Karpas-422 (cell line): Measurements from ENCODE around the gene IFNAR2. TPM values are rescaled to one million over a fixed set of nuclear protein-coding genes. Genes with fewer than 3 reads are reported as not detected.
"Not testable (repeated sequence)": the region's sequence is repeated elsewhere in the genome, so short reads cannot be mapped to it uniquely, and the experiment has no call there.

ENCODE experiments used
- DNase-seq: peaks from one replicate; pipeline ENCODE4 v3.0.0-alpha.2; 2015
- H2AFZ ChIP-seq: fragments of 200-600 bp; sonication (generic); 2 replicates; pipeline ENCODE4 v1.6.1; 2014; ENCODE audit warnings: antibody characterized with exemption, low read length, mixed read lengths
- H3K27ac ChIP-seq: fragments of 200-600 bp; sonication (generic); 2 replicates; pipeline ENCODE4 v1.5.1; 2014; ENCODE audit warnings: mild to moderate bottlenecking, low read length, moderate library complexity
- H3K27me3 ChIP-seq: fragments of 200-600 bp; sonication (generic); 2 replicates; pipeline ENCODE4 v1.6.1; 2014; ENCODE audit warnings: low read length, mixed read lengths
- H3K36me3 ChIP-seq: fragments of 200-600 bp; sonication (generic); 2 replicates; pipeline ENCODE4 v1.6.1; 2014; ENCODE audit warnings: low read length, mixed read lengths; ENCODE audit not compliant: insufficient read depth
- H3K4me1 ChIP-seq: fragments of 200-600 bp; sonication (generic); 2 replicates; pipeline ENCODE4 v1.6.1; 2014; ENCODE audit warnings: mild to moderate bottlenecking, low read length, mixed read lengths
- H3K4me2 ChIP-seq: fragments of 200-600 bp; sonication (generic); 2 replicates; pipeline ENCODE4 v1.6.1; 2014; ENCODE audit warnings: low read length, low read depth, mild to moderate bottlenecking; ENCODE audit not compliant: poor library complexity, severe bottlenecking
- H3K4me3 ChIP-seq: fragments of 200-600 bp; sonication (generic); 2 replicates; pipeline ENCODE4 v1.5.1; 2014; ENCODE audit warnings: mild to moderate bottlenecking, antibody characterized with exemption, low read length, mixed read lengths
- H3K79me2 ChIP-seq: fragments of 200-600 bp; sonication (generic); 2 replicates; pipeline ENCODE4 v1.6.1; 2014; ENCODE audit warnings: mild to moderate bottlenecking, low read length, mixed read lengths
- H3K9ac ChIP-seq: fragments of 200-600 bp; sonication (generic); 2 replicates; pipeline ENCODE4 v1.6.0; 2014; ENCODE audit warnings: low read length
- H3K9me2 ChIP-seq: fragments of 200-600 bp; sonication (generic), shearing (Covaris generic); replicated peaks from 2 replicates; pipeline ENCODE4 v1.6.0; 2014; ENCODE audit warnings: mild to moderate bottlenecking, low read length, moderate library complexity; ENCODE audit not compliant: insufficient read depth
- H3K9me3 ChIP-seq: fragments of 300-700, 200-600 bp; sonication (generic); 2 replicates; pipeline ENCODE4 v1.6.1; 2014; ENCODE audit warnings: low read length, mixed read lengths
- H4K20me1 ChIP-seq: fragments of 200-600 bp; sonication (generic); 2 replicates; pipeline ENCODE4 v1.6.1; 2014; ENCODE audit warnings: mild to moderate bottlenecking, antibody characterized with exemption, low read length, low read depth; ENCODE audit not compliant: insufficient read depth
- total RNA-seq: library from RNA; depleted of rRNA; stranded (reverse); fragments of >200 nt; shearing (Covaris generic); gene quantifications from 2 replicates; pipeline ENCODE4 v1.2.3, GENCODE V29; 2014; ENCODE audit warnings: low replicate concordance

IFNAR2 gene
- total RNA-seq, 1 experiment from 2014 or later: 25.3 TPM

GRCh38 chr21:33225376-33225775 is 4.4 kb upstream of the IFNAR2 start:
- H3K9me3 ChIP-seq, H3K9me2 ChIP-seq, H4K20me1 ChIP-seq, H2AFZ ChIP-seq, H3K9ac ChIP-seq, H3K4me2 ChIP-seq, H3K79me2 ChIP-seq, H3K36me3 ChIP-seq, H3K4me3 ChIP-seq, H3K27ac ChIP-seq, H3K27me3 ChIP-seq, DNase-seq: not testable (repeated sequence)
- peaks cover 12% of the 10 kb centered on the region for H3K4me1 ChIP-seq

GRCh38 chr21:33228455-33228854 is 1.3 kb upstream of the IFNAR2 start:
- Histone ChIP-seq H3K9me2 (no peaks in the 10 kb centered on the region), H4K20me1 (no peaks in the 10 kb centered on the region), H3K9me3 (no peaks in the 10 kb centered on the region), H3K9ac (no peak overlapping the region), H3K27ac (no peak overlapping the region), H3K4me2 (no peak overlapping the region), H3K36me3 (peaks cover 9% of the 10 kb centered on the region; the same call in 1 of the 2 replicates), H3K79me2 (peaks cover 37% of the 10 kb centered on the region), H2AFZ (no peak overlapping the region), H3K4me1 (peaks cover 39% of the 10 kb centered on the region), H3K4me3 (no peak overlapping the region), H3K27me3 (no peaks in the 10 kb centered on the region)
- DNase-seq: no peak

GRCh38 chr21:33229099-33229783 is 497 bp upstream of the IFNAR2 start:
- Histone ChIP-seq H3K4me1 (peaks cover 46% of the 10 kb centered on the region), H3K27ac (no peak overlapping the region), H3K4me2 (peak overlapping the region; percentile 84), H3K4me3 (peak overlapping the region; percentile 99), H3K27me3 (no peaks in the 10 kb centered on the region), H2AFZ (peak overlapping the region; percentile 45; the same call in 1 of the 2 replicates), H4K20me1 (no peaks in the 10 kb centered on the region), H3K9me3 (no peaks in the 10 kb centered on the region), H3K79me2 (peaks cover 44% of the 10 kb centered on the region), H3K36me3 (peaks cover 10% of the 10 kb centered on the region; the same call in 1 of the 2 replicates), H3K9ac (peak overlapping the region; percentile 98), H3K9me2 (no peaks in the 10 kb centered on the region)
- DNase-seq: no peak

GRCh38 chr21:33230545-33231324 is 997 bp downstream of the IFNAR2 start:
- H2AFZ ChIP-seq: peak overlapping the region; percentile 77; the same call in 1 of the 2 replicates
- H3K36me3 ChIP-seq: peaks cover 10% of the 10 kb centered on the region; the same call in 1 of the 2 replicates

GRCh38 chr21:33231526-33231925 is 1.8 kb downstream of the IFNAR2 start:
- Histone ChIP-seq H3K27me3 (no peaks in the 10 kb centered on the region), H3K9ac (peak overlapping the region; percentile 98), H3K4me2 (peak overlapping the region; percentile 84), H3K9me2 (no peaks in the 10 kb centered on the region), H3K4me1 (peaks cover 67% of the 10 kb centered on the region), H4K20me1 (no peaks in the 10 kb centered on the region), H2AFZ (no peak overlapping the region), H3K36me3 (peaks cover 10% of the 10 kb centered on the region; the same call in 1 of the 2 replicates), H3K79me2 (peaks cover 65% of the 10 kb centered on the region), H3K27ac (peak overlapping the region; percentile 82), H3K9me3 (no peaks in the 10 kb centered on the region), H3K4me3 (peak overlapping the region; percentile 99)
- no peak for DNase-seq

More at GRCh38 chr21:33230545-33231324, 997 bp downstream of the IFNAR2 start:
- Histone ChIP-seq H3K27ac (peak overlapping the region; percentile 82), H3K4me3 (peak overlapping the region; percentile 99), H3K27me3 (no peaks in the 10 kb centered on the region), H3K9me3 (no peaks in the 10 kb centered on the region), H3K9ac (peak overlapping the region; percentile 98), H3K9me2 (no peaks in the 10 kb centered on the region), H3K79me2 (peaks cover 58% of the 10 kb centered on the region), H3K4me1 (peaks cover 59% of the 10 kb centered on the region), H3K4me2 (peak overlapping the region; percentile 84), H4K20me1 (no peaks in the 10 kb centered on the region)
- DNase-seq: peak; percentile 90

- peaks cover 76% of the 10 kb centered on the region for H3K4me1 ChIP-seq
- H3K4me3 ChIP-seq: 0 out of 2 replicates have a peak overlapping the region, but pooled peaks have one; percentile 99
- H3K9me3 ChIP-seq: no peaks in the 10 kb centered on the region
- peaks cover 10% of the 10 kb centered on the region; the same call in 1 of the 2 replicates for H3K36me3 ChIP-seq
- no peak overlapping the region for H2AFZ ChIP-seq
- H3K9ac ChIP-seq: 0 out of 2 replicates have a peak overlapping the region, but pooled peaks have one; percentile 98
- peak overlapping the region; percentile 84 for H3K4me2 ChIP-seq
- H3K27ac ChIP-seq: peak overlapping the region; percentile 82
- no peaks in the 10 kb centered on the region for H3K9me2 ChIP-seq
- no peak for DNase-seq
- H3K79me2 ChIP-seq: peaks cover 74% of the 10 kb centered on the region
- H4K20me1 ChIP-seq: no peaks in the 10 kb centered on the region
- H3K27me3 ChIP-seq: no peaks in the 10 kb centered on the region
Observed at GRCh38 chr21:33232291-33233034, 2.7 kb downstream of the IFNAR2 start.

- H3K4me1 ChIP-seq: peaks cover 88% of the 10 kb centered on the region
- H3K9me2 ChIP-seq: no peaks in the 10 kb centered on the region
- H3K27ac ChIP-seq: 0 out of 2 replicates have a peak overlapping the region, but pooled peaks have one; percentile 82
- no peaks in the 10 kb centered on the region for H4K20me1 ChIP-seq
- peaks cover 95% of the 10 kb centered on the region for H3K79me2 ChIP-seq
- peaks cover 10% of the 10 kb centered on the region; the same call in 1 of the 2 replicates for H3K36me3 ChIP-seq
- H3K4me3 ChIP-seq: no peak overlapping the region
- no peaks in the 10 kb centered on the region for H3K27me3 ChIP-seq
- H3K9ac ChIP-seq: no peak overlapping the region
- H3K9me3 ChIP-seq: no peaks in the 10 kb centered on the region
- no peak overlapping the region for H3K4me2 ChIP-seq
- DNase-seq: no peak
- no peak overlapping the region for H2AFZ ChIP-seq
Observed at GRCh38 chr21:33234635-33235520, 5.1 kb downstream of the IFNAR2 start.
